NCI-H82 treated with DMSO at 0.1 percent for 48 hours (cell line): Measurements from ENCODE around the gene EHBP1.

Experiments used
- DNase-seq: peaks from one replicate; lab custom pipeline; 2025; ENCODE audit not compliant: unreplicated experiment; lab: John Stamatoyannopoulos, UW

EHBP1 gene

DNA sequence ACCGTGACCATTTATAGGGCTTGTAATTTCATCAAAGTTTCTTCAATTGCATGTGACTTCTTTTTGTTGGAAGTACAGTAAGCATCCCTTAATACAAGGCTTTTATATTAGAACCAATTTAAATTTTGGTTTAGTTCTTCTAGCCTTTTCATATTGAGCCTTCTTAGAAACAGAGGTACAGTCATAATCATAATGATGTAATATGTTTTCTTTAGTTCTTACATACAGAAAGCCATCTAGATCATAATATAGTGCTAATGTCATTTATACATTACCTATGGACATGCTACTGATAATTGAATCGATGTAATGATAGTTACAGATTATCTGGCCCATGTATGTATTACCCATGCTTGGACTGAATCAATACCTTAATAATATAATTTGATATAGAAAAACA lies 235.2 kb downstream of the EHBP1 start:
- no peak for DNase-seq

DNA sequence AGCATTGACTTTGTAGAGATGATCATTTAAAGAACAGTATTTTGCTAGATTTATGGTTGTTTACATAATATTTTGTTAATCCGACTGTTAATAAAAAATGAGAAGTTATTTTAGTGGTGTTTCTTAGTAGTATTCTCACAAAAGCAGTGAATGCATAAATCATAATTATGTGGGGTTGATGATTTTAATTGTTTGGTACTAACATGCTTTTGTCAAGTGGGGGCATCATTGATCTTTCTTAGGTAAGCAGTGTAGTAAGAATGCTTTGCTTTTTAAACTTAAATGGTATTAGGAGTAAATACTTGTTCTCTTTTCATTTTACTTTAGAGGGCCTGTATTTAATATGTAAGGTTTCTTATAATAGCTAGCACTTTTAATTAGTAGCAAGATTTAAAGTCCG lies 235.9 kb downstream of the EHBP1 start:
- no peak for DNase-seq

DNA sequence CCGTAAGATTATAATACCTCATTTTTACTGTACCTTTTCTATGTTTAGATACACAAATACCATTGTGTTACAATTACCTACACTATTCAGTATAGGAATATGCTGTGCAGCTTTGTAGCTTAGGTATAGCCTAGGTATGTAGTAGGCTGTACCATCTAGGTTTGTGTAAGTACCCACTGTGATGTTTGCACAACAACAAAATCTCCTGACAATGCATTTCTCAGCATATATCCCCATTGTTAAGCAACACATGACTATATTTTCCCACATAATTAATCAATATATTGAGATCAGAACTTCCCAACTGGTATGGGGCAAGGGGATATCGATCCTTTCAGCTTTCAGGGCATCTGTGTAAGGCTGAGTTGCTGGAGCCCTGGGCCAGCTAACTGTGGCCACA lies 238.8 kb downstream of the EHBP1 start:
- no peak for DNase-seq

DNA sequence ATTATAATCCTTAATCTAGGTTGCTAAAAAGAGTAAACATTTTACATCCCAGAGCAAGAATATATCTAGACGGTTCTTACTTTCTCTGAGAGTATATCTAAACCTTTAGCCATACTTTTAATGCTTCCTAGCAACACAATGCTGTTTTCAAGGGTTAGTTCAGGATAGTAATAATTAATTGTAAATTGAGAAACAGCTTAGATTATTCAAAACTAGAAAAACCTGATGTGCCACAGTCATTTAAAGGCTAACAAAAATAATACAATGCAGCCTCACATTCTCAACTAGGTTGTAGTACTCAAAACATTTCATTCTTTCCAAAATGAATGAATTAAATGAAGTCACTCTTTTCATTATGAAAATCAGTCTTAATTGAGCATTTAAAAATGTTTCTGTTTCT lies 241.9 kb downstream of the EHBP1 start:
- no peak for DNase-seq

DNA sequence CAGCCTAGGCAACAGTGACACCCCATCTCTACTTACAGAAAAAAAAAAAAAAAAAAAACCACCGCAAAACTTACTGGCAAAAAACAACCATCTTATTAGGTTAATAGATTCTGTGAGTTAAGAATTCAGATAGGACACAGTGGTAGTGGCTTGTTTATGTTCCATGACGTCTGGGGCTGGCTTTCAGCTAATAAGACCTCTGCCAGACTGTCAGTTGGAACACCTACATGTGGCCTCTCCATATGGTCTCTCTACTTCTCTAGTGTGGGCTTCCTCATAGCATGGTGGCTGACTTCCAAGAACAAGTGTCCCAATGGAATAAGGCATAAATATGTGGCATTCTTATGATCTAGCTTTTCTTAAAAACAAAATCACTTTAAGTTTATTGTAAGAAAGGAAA lies 251.1 kb downstream of the EHBP1 start:
- no peak for DNase-seq

DNA sequence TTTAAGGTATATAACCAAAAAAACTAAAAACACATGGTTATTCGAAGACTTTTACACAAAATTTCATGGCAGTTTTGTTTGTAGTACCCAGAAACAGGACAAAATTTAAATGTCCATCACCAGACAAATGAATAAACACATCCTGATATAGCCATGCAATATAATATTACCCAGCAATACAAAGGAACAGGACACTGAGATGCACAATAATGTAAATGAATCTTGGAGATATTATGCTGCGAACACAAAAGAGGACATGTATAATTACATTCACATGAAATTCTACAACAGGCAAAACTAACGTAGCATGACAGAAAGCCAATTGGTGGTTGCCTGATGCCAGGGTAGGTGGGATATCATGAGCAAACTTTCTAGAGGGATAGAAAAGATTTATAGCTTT lies 252.7 kb downstream of the EHBP1 start:
- no peak for DNase-seq

DNA sequence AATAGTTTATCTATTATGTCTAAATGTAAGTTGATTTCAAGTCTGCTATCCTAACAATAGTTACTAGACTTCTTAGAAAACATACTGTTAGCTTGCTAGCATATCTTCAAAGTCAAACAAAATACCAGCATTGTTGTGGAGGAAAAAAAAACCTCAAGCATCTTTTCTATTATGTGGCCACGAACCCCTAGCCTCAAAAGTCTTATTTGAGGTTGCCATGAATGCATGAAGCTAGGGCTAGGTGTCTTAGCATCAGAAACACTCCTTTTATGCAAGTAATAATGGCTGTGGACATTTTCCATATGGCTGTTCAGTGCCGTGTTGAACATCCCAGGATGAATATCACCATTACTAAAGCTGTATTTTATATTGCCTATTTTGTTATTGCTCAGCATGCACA lies 258.5 kb downstream of the EHBP1 start:
- no peak for DNase-seq

DNA sequence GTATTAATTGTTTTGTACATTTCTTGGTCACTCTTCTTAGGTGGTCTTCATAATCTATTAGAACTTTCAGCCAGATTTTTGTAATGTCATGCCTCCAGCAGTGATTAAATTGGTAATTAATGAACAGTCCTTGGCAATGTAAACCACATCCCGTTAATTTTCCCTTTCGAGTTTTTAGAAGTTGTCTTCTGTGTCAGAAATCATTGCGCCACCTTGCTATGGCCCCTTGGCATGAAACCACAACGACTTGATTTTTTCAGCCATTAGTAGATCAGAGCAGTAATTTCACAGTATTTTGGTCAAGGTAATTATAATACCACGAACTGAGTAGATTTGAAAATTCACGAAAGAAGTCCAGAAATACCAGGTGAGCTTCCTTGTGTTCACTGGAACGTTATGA lies 259.2 kb downstream of the EHBP1 start:
- no peak for DNase-seq

DNA sequence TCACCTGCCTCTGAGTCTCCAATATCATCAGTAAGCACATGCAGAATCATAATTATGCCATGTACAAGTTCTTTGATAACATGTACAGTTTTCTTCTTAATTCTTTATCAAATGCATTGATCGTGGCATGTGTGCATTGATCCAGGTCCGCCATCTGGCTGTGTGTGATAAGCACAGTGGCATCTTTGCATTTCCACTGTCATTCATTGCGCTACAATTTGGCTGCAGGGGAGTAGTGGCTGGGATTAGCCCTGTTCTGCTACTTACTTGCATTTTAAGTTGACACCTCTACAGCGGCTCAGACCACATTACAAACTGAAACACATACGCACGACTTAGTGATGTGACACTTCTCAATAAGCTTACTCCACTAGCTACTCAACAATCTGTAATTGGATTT lies 261.5 kb downstream of the EHBP1 start:
- DNase-seq = peak; percentile 95

DNA sequence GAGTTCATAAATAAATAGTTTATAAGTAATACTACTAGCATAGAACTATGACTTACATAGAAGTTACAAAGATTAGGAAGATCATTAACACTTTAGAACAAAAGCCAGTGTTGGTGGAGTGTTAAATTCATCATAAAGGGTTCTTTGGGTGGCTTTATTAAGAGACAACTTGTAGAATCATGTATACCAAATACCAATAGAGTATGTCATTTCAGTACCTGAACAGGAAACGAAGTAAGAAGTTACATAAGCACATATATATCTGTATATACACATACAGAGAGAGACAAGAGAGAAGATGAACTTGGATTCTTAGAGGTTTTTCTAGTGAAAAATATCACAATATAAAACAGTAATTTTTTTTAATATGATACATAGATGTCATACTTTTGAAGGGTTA lies 262.7 kb downstream of the EHBP1 start:
- no peak for DNase-seq

DNA sequence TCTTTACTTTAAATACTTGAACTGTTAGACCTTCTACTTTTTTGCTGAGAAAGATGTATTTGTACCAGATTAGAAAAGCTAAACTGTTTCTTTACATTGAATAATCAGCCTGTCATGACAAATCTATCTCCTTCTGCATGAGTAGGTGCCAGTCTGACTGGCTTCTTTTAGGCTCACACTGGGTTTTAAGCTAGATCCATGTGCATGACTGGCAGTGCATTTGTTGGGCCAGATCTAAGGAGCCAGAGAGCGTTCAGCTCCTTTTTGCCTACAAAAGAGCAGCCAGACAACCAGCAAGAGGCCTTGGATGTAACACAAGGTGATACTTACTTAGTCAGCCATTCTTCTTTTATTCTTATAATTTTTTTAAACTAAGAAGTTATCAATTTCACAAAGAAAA lies 263.2 kb downstream of the EHBP1 start:
- DNase-seq = no peak

DNA sequence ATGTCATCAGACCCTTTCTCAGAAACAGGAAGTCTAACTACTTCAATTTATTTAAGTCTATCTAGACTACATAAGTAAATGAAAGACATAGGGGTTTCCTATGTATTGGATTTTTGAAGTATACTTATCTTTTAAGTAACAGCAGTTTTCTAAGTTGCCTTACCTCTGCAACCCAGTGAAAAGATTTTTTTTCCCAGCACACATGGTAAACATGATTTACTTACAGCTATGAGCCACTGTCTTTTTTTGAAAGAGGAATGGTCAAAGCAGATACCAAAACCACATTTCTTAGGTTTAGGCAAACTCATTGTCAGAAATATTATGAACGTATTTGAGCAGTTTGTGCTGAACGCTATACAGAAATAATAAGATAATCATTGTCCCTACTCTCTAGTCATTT lies 266.4 kb downstream of the EHBP1 start:
- DNase-seq = no peak

DNA sequence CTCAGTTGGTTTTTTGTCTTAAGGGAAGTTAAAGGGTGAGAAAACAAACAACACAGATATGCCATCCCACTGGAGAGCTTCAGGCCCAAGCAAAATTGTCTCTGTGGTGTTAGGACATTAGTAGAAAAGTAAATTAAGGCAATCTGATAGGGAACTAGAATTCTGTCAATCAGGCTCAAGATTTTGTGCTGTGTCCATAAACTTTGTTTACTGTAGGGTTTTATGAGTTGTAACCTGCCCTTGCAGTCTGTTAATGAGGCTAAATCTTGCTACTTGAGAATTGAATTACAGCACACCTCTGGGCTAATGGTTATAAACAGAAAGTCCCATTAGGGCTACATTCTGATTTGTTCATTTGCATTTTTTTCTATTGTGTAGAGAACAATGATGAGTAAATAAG lies 267.1 kb downstream of the EHBP1 start:
- peak; percentile 47 for DNase-seq

DNA sequence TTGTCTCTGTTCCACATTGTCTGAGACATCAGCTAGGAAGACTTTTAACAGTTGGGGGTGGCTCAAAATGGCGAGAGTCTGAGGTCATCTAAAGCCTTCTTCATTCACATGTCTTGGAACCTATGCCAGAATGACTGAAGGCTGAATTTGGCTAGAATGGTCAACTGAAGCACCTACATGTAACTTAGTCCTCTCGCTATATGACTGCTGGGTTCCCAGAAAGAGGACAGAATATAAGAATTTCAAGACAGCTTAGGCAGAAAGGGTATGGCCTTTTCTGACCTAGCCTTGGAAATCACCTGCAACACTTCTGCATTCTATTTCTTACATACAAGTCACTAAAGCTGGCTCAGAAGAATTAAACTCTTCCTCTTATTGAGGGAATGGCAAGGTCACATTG lies 269.5 kb downstream of the EHBP1 start:
- DNase-seq = no peak

DNA sequence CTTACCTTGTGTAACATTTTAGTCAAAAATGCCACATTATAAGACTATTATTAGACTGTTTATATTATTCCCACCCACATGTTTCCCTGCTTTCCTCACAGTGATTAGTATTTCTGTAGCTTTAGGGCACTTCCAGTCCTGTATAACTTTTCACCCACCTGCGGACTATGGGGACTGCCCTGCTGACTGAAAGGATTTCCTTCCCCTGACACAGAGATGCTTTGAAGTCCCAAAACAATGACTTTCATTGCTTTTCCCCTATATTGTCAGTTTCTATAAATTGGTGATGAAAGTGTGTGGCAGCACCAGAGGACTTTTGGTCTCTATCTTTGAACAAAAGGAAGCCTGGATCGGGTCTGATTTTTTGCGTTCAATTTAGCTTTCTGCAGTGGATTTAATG lies 286.1 kb downstream of the EHBP1 start:
- DNase-seq = no peak

DNA sequence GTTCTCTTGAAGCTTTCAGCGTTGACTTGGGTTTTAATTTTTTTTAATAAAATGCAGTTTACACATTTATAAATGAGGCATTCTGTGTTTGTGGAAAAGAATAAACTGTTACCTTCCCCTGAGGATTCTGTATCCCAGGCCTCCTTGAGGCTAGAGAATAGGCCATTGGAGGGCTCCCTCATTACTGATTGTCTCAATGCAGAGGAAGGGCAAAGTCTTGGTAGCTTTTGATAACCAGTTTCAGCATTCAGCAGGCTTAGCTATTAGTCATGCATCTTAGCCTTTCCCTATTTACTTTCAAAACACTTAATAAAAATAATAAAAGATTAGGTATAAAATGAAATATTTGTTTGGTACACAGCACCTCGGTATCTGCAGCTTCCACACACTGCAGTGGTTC lies 287.0 kb downstream of the EHBP1 start:
- no peak for DNase-seq

DNA sequence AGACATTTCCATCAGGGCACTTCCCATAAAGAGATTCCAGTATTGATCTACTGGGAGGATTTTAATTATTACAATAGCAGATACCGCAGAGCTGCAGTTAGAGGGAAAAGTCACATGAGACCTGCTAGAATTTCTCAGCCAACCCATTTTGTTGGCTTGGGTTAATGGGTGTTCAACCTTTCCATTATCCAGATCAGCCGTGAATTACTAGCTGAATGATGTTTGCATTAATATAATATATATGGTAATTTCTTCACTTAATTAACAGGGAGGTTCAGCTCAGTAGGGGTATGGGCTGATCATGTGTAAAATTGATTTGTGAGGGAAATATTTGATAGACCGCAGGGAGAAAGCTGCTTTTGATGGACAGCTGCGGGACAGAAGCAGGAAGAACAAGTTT lies 288.7 kb downstream of the EHBP1 start:
- DNase-seq = no peak

DNA sequence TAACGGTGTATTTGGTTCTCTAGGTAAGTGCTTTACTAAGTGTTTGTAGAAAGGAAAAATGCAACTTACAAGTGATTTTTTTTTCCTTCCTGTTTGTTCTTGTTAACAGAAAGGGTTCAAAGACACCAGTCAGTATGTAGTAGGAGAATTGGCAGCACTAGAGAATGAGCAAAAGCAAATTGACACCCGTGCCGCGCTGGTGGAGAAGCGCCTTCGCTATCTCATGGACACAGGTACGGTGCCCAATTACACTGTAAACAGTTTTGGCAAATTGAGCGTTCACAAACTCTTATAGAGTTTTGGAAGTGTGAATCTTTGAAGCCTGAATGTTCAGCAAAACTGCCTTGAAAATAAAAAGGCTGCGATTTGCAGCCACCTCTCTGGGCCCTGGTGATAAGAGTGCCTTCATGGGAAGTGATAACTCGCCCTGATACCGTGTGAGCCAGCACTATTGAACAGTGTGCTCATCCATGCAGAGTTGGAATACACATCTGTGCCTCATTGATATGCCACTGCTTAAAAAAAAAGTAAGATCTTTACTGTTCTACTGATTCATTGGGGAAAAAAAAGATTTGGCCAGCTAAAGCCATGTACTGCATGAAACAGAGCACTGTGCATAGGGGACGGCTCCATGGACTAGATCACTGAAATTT lies 291.1 kb downstream of the EHBP1 start:
- no peak for DNase-seq

DNA sequence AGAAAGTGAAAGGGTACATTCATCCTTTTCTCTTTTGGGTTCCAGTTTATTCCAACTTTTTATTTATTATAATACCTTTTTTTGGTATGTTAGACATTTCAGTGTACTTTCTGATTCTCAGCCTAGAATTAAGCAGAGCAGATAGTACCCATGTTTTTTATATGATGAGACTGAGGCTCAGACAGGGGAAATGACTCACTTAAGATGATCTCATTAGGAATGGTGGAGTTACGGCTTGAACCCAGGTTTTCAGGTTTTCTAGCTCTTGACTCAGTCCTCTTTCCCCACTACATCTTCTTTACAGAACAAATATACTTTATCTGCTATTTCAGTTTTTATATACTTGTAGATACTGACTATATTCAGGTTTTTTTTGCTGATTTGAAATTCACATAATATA lies 293.4 kb downstream of the EHBP1 start:
- no peak for DNase-seq

DNA sequence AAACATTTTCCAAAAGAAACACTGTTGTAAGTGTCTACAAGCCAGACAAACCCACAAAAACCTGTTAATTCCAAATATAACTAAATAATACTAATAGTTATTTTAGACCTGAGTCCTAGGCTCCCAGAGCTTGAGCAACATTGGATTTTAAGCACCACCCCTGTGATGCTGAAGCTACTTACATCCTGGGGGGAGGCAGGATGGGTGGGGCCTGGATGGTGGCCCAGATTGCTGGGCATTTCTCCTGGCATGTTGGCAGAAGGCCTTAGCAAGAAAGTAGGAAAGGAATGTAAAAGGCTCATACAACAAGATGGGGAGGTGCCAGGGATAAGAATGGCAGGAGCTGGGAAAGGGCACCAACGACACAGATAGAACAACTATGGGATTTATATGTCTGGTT lies 294.4 kb downstream of the EHBP1 start:
- DNase-seq = no peak

DNA sequence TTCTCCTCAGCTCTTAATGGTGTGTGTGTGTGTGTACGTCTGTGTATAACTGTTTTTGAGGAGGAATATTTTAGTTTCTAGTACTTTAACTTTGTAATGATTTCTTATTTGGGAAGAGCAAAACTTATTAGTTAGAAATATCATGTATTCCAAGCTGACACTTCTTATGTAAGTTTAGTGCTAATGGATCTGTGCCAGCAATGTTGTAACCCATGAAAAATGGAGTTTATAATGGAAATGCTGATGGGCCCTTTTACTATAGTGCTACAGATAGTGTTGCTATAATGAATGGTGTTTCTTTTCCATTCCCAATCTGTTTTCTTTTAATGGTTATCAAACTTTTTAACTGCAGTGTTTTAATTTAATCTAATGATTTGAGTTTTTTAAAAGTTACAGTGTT lies 295.3 kb downstream of the EHBP1 start:
- DNase-seq = no peak

DNA sequence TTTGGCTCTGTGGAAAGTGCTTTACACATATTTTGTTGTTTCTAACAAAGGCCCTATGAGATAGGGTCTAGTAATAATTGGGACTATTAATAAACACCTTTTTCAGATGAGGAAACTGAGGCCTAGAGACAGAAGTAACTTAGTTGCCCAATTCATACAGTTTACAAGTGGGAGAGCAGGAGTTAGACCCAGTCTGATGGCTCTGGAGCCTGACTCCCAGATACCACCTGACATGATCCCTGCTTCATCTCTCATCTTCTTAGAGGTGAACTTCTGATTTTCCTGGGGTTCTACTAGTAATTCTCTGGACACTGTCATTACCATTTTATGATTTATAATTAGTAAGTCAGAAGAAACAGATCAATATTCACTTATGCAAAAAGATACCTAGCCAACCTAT lies 296.1 kb downstream of the EHBP1 start:
- no peak for DNase-seq

DNA sequence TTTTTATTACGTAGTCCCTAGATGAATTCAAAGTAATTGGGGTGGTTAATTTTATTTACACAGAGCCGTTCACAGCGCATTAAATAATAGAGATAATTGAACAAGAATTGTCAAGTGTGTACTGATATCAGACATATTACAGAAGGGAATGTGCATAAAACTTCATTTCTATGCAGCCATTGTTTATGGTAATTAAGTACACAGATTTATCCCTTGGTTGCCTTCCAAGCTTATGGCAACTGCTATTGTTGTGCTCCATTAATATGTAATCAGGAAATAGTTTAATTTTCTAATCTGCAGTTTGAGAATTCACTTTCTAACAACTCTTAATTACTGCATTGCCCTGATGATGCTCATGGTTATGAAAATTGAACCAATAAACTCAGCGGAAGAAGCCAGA lies 297.8 kb downstream of the EHBP1 start:
- no peak for DNase-seq
